Transverse colon (tissue), 4 donors: ENCODE results near the gene CD244. TPM values are rescaled to one million over a fixed set of nuclear protein-coding genes. Genes with fewer than 3 reads are reported as not detected.
"Not testable (repeated sequence)": the region's sequence is repeated elsewhere in the genome, so short reads cannot be mapped to it uniquely, and the experiment has no call there.

ENCODE experiments used
- DNase-seq: peaks from one replicate; pipeline ENCODE4 v3.0.0-alpha.2; 2019
- H3K27ac ChIP-seq, 4 donors: fragments of 200-600 bp; sonication (generic); 2 replicates each; pipeline ENCODE4 v1.5.1; 2016 to 2018; ENCODE audit warnings: inconsistent platforms in 4 of 4
- H3K27me3 ChIP-seq: fragments of 200-600 bp; sonication (generic); 2 replicates; pipeline ENCODE4 v1.5.1; 2017; ENCODE audit warnings: inconsistent platforms
- H3K36me3 ChIP-seq, 4 donors: fragments of 200-600 bp; sonication (generic); 2 replicates each; pipeline ENCODE4 v1.5.1; 2017 to 2019; ENCODE audit warnings: inconsistent platforms in 4 of 4
- H3K4me1 ChIP-seq, 4 donors: fragments of 200-600 bp; sonication (generic); 2 replicates each; pipeline ENCODE4 v1.5.1; 2017 to 2020; ENCODE audit warnings: inconsistent platforms in 4 of 4
- H3K4me3 ChIP-seq, 4 donors: fragments of 200-600 bp; sonication (generic); 1 replicate in 1 of 4; 2 replicates in 3 of 4; pipeline versions ENCODE4 v1.5.1 to v1.6.1; 2017 to 2019; ENCODE audit warnings: inconsistent platforms in 4 of 4
- H3K9me3 ChIP-seq, 2 donors: fragments of 200-600 bp; sonication (generic); 2 replicates each; pipeline ENCODE4 v1.5.1; 2017 to 2019; ENCODE audit warnings: inconsistent platforms in 2 of 2
- CTCF ChIP-seq, 5 experiments: fragments of 200-600 bp in 3 of 5; fragments of 450-650 bp in 2 of 5; sonication (generic) in 3 of 5; IDR thresholded peaks; 1 replicate in 2 of 5; 2 replicates in 3 of 5; pipeline ENCODE4 v1.5.1; 2016 to 2017; ENCODE audit warnings: antibody characterized with exemption in 5 of 5, inconsistent platforms in 3 of 5, mild to moderate bottlenecking in 2 of 5, moderate library complexity in 1 of 5
- EP300 ChIP-seq: sonication (generic); formaldehyde crosslinking; IDR thresholded peaks from one replicate; pipeline ENCODE4 v1.6.1; 2017; ENCODE audit warnings: antibody characterized with exemption, low read depth
- POLR2A ChIP-seq: fragments of 450-650 bp; IDR thresholded peaks from one replicate; pipeline ENCODE4 v1.6.1; 2016; ENCODE audit warnings: antibody characterized with exemption, mild to moderate bottlenecking, moderate library complexity
- POLR2AphosphoS5 ChIP-seq, 3 donors: sonication (generic); formaldehyde crosslinking; IDR thresholded peaks; one replicate each; pipeline ENCODE4 v1.6.1; 2016; ENCODE audit warnings: antibody characterized with exemption in 3 of 3
- WGBS, 2 donors: methylation state at CpG; one replicate each; pipeline ENCODE4 v1.1.5; 2018; ENCODE audit warnings: low coverage in 1 of 2; 5-methylcytosine and 5-hydroxymethylcytosine counted together
- in situ Hi-C, 4 donors: fragments of 200-750 bp; cut with MboI; loops; one replicate each; pipeline versions ENCODE4 v1.15.0 to v1.15.1; 2017; ENCODE audit warnings: low sequenced_read_pairs in 3 of 4, low pct_ligation_motif_present in 1 of 4, low pct_unique_long_range_greater_than_20kb in 1 of 4
- intact Hi-C: fragments of 100-400 bp; cut with DNase I; formaldehyde crosslinking; loops from one replicate; pipeline ENCODE4 v1.15.1; 2023; ENCODE audit warnings: low total_unique reads
- total RNA-seq, 4 donors: library from RNA; depleted of rRNA; stranded (reverse); fragments of >200 nt; gene quantifications; one replicate each; pipeline ENCODE4 v1.1.0, GENCODE V29; 2016

The CD244 gene
- total RNA-seq, 4 donors from 2014 or later = 0.48 to 0.55 TPM; not detected in 2

- H3K27me3 ChIP-seq, H3K36me3 ChIP-seq, H3K27ac ChIP-seq, H3K4me3 ChIP-seq, intact Hi-C loops, H3K9me3 ChIP-seq, DNase-seq, H3K4me1 ChIP-seq, in situ Hi-C loops: not testable (repeated sequence)
- WGBS, 2 donors = 80 to 93% methylated on average over 3 to 18 of the region's 18 CpGs
Measured at GRCh38 chr1:160894368-160895135, 31.9 kb upstream of the CD244 start.

GRCh38 chr1:160891474-160891873 lies 28.8 kb upstream of the CD244 start:
- DNase-seq = no peak
- WGBS, 2 donors = 65 to 69% methylated on average over 2 of the region's 2 CpGs

GRCh38 chr1:160888926-160889325 lies 26.2 kb upstream of the CD244 start:
- Histone ChIP-seq H3K9me3 (no peaks in the 10 kb centered on the region), H3K27ac (no peak overlapping the region), H3K4me1 (peaks cover 0 to 4% (median 0%) of the 10 kb centered on the region in 4 donors), H3K4me3 (no peak overlapping the region), H3K27me3 (no peaks in the 10 kb centered on the region), H3K36me3 (no peaks in the 10 kb centered on the region)
- TF ChIP-seq POLR2A (no peak), CTCF (IDR thresholded peaks at IDR 0.05) (no peak), EP300 (no peak), POLR2AphosphoS5 (IDR thresholded peaks at IDR 0.05) (no peak)
- intact Hi-C loops = no loop called here
- WGBS, 2 donors = 17 to 35% methylated on average over 2 of the region's 2 CpGs
- no peak for DNase-seq
- in situ Hi-C loops = no loop called here

More at GRCh38 chr1:160891474-160891873, 28.8 kb upstream of the CD244 start:
- Histone ChIP-seq H3K9me3 (no peaks in the 10 kb centered on the region), H3K27ac (no peak overlapping the region), H3K27me3 (no peaks in the 10 kb centered on the region), H3K4me3 (no peak overlapping the region), H3K4me1 (no peaks in the 10 kb centered on the region), H3K36me3 (no peaks in the 10 kb centered on the region)
- intact Hi-C loops (no loop called here), in situ Hi-C loops (no loop called here)
- no peak for TF ChIP-seq POLR2AphosphoS5 (IDR thresholded peaks at IDR 0.05)
- TF ChIP-seq EP300 = no peak
- no peak for TF ChIP-seq POLR2A
- TF ChIP-seq CTCF (IDR thresholded peaks at IDR 0.05) = no peak

- Histone ChIP-seq H3K27ac (no peak overlapping the region), H3K27me3 (no peaks in the 10 kb centered on the region), H3K4me1 (peaks cover 0 to 4% (median 0%) of the 10 kb centered on the region in 4 donors), H3K36me3 (no peaks in the 10 kb centered on the region), H3K4me3 (no peak overlapping the region), H3K9me3 (no peaks in the 10 kb centered on the region)
- intact Hi-C loops (no loop called here), in situ Hi-C loops (no loop called here)
- no peak for TF ChIP-seq CTCF (IDR thresholded peaks at IDR 0.05)
- no peak for TF ChIP-seq EP300
- TF ChIP-seq POLR2AphosphoS5 (IDR thresholded peaks at IDR 0.05) = no peak
- no peak for TF ChIP-seq POLR2A
- WGBS, 2 donors = 68 to 76% methylated on average over 2 of the region's 2 CpGs
- no peak for DNase-seq
Measured at GRCh38 chr1:160887071-160887470, 24.4 kb upstream of the CD244 start.
